RPMI7951 (cell line): ENCODE measurements around the gene GPR101. TPM values are rescaled to one million over a fixed set of nuclear protein-coding genes. Genes with fewer than 3 reads are reported as not detected.
"Not testable (repeated sequence)": the region's sequence is repeated elsewhere in the genome, so short reads cannot be mapped to it uniquely, and the experiment has no call there.

Source experiments
- DNase-seq: peaks from one replicate; pipeline ENCODE4 v3.0.0-alpha.2; 2012; ENCODE audit warnings: low read depth
- total RNA-seq: library from RNA; depleted of rRNA; stranded (reverse); fragments of >200 nt; shearing (Covaris generic); gene quantifications from 2 replicates; pipeline ENCODE4 v1.2.3, GENCODE V29; 2014; rRNA removed

The GPR101 gene
- total RNA-seq, 1 experiment from 2014 or later = not detected

- no peak for DNase-seq
Measured at GRCh38 chrX:137025930-137026329, 7.9 kb downstream of the GPR101 start.

- not testable (repeated sequence) for DNase-seq
Measured at GRCh38 chrX:137000236-137000635, 33.6 kb downstream of the GPR101 start.

- no peak for DNase-seq
Measured at GRCh38 chrX:136999024-136999423, 34.8 kb downstream of the GPR101 start.

Other genes starting within 250 kb of the GPR101 start
- gene RBMX, start 153.3 kb downstream of the GPR101 start, total RNA-seq = 273 and 308 TPM in 2 replicates